ENCODE measurements around the gene ZFPM1.

- TF ChIP-seq POLR2A (IDR thresholded peaks at IDR 0.05): no peak
- no peak for TF ChIP-seq CTCF (IDR thresholded peaks at IDR 0.05)
These were observed 13.9 kb downstream of the ZFPM1 start for GRCh38 chr16:88466949-88467348.

Measured in suprapubic skin (tissue), 3 donors.